Measurements from ENCODE around the gene SLC5A2.
"Not testable (repeated sequence)": the region's sequence is repeated elsewhere in the genome, so short reads cannot be mapped to it uniquely, and the experiment has no call there.

SLC5A2 gene

DNA sequence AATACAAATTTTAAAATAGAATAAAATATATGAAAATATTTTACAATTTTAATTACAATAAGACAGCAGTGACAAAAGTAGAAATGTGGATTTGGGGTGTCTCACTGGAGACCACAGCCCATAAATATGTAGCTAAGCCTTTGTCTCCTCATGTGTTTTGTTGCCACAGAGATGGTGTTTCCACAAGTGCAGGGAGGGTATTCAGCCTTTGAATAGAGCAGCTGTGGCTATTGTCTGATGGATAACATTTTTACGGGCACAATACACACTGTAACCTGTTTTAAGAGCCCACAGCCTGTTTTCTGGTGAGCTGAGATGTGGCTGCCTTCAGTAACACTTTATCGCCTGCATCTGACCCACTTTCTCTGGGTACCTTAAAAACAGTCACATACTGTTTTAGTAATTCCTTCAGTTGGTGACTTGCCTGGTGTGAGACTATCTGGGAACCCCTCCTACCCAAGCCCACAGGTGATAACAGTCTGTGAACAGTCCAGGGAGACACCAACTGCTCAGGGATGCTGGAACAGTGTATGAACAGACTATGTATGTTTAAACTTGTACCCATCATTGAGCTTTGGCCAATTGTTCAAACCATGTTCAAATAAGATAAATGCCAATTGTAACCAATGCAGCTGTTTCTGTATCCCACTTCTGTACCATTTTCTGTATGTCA lies 37.0 kb downstream of the SLC5A2 start (continued):
- TF ChIP-seq, protein P1, sequence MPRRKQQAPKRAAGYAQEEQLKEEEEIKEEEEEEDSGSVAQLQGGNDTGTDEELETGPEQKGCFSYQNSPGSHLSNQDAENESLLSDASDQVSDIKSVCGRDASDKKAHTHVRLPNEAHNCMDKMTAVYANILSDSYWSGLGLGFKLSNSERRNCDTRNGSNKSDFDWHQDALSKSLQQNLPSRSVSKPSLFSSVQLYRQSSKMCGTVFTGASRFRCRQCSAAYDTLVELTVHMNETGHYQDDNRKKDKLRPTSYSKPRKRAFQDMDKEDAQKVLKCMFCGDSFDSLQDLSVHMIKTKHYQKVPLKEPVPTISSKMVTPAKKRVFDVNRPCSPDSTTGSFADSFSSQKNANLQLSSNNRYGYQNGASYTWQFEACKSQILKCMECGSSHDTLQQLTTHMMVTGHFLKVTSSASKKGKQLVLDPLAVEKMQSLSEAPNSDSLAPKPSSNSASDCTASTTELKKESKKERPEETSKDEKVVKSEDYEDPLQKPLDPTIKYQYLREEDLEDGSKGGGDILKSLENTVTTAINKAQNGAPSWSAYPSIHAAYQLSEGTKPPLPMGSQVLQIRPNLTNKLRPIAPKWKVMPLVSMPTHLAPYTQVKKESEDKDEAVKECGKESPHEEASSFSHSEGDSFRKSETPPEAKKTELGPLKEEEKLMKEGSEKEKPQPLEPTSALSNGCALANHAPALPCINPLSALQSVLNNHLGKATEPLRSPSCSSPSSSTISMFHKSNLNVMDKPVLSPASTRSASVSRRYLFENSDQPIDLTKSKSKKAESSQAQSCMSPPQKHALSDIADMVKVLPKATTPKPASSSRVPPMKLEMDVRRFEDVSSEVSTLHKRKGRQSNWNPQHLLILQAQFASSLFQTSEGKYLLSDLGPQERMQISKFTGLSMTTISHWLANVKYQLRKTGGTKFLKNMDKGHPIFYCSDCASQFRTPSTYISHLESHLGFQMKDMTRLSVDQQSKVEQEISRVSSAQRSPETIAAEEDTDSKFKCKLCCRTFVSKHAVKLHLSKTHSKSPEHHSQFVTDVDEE (CRISPR knock-in tag; IDR thresholded peaks at IDR 0.05) = no peak
- no peak for TF ChIP-seq CSDC2 (CRISPR knock-in tag; IDR thresholded peaks at IDR 0.05)

DNA sequence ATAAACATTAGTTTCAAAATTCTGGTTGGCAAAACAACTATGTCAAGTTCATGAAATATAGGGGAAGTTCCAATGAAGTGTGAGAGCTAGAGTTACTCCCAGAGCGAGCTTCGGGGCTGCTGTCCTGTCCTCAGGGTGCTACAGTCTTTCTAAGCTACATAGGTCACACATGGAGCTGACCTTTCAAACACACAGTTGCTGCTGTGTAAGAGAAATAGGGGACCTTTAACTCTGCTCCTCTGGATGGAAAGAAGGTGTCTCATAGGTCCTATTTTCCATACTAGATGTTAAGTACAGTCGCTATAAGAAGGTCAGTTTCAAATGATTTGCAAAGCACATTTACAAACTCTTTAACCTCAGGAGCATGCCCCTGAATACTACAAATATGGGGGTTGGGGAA lies 38.4 kb downstream of the SLC5A2 start:
- ATAC-seq = no peak
- TF ChIP-seq, protein P2, sequence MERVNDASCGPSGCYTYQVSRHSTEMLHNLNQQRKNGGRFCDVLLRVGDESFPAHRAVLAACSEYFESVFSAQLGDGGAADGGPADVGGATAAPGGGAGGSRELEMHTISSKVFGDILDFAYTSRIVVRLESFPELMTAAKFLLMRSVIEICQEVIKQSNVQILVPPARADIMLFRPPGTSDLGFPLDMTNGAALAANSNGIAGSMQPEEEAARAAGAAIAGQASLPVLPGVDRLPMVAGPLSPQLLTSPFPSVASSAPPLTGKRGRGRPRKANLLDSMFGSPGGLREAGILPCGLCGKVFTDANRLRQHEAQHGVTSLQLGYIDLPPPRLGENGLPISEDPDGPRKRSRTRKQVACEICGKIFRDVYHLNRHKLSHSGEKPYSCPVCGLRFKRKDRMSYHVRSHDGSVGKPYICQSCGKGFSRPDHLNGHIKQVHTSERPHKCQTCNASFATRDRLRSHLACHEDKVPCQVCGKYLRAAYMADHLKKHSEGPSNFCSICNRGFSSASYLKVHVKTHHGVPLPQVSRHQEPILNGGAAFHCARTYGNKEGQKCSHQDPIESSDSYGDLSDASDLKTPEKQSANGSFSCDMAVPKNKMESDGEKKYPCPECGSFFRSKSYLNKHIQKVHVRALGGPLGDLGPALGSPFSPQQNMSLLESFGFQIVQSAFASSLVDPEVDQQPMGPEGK (CRISPR knock-in tag; IDR thresholded peaks at IDR 0.05; ENCODE audit: borderline replicate concordance) = no peak
- no peak for TF ChIP-seq ZNF565 (CRISPR knock-in tag; conservative IDR thresholded peaks at IDR 0.05; ENCODE audit: low read depth)
- TF ChIP-seq ZNF8 (CRISPR knock-in tag; IDR thresholded peaks at IDR 0.05) = no peak
- no peak for TF ChIP-seq ESRRG (CRISPR knock-in tag; IDR thresholded peaks at IDR 0.05)
- TF ChIP-seq, protein P1 (CRISPR knock-in tag; IDR thresholded peaks at IDR 0.05) = no peak
- no peak for TF ChIP-seq ZC3H10 (CRISPR knock-in tag; IDR thresholded peaks at IDR 0.05)
- TF ChIP-seq ZFP3 (CRISPR knock-in tag; IDR thresholded peaks at IDR 0.05) = no peak
- no peak for TF ChIP-seq PPARA (CRISPR knock-in tag; IDR thresholded peaks at IDR 0.05; ENCODE audit: borderline replicate concordance)
- no peak for TF ChIP-seq BACH2 (CRISPR knock-in tag; IDR thresholded peaks at IDR 0.05; ENCODE audit: borderline replicate concordance)
- no peak for TF ChIP-seq TCF4 (CRISPR knock-in tag; IDR thresholded peaks at IDR 0.05; ENCODE audit: borderline replicate concordance)
- TF ChIP-seq TOX (CRISPR knock-in tag; IDR thresholded peaks at IDR 0.05; ENCODE audit: borderline replicate concordance) = no peak
- TF ChIP-seq ZNF70 (CRISPR knock-in tag; IDR thresholded peaks at IDR 0.05) = no peak
- TF ChIP-seq, protein P3, sequence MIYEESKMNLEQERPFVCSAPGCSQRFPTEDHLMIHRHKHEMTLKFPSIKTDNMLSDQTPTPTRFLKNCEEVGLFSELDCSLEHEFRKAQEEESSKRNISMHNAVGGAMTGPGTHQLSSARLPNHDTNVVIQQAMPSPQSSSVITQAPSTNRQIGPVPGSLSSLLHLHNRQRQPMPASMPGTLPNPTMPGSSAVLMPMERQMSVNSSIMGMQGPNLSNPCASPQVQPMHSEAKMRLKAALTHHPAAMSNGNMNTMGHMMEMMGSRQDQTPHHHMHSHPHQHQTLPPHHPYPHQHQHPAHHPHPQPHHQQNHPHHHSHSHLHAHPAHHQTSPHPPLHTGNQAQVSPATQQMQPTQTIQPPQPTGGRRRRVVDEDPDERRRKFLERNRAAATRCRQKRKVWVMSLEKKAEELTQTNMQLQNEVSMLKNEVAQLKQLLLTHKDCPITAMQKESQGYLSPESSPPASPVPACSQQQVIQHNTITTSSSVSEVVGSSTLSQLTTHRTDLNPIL (CRISPR knock-in tag; IDR thresholded peaks at IDR 0.05; ENCODE audit: low read depth) = no peak
- TF ChIP-seq CSDC2 (CRISPR knock-in tag; IDR thresholded peaks at IDR 0.05) = no peak
- no peak for TF ChIP-seq ZFP30 (CRISPR knock-in tag; IDR thresholded peaks at IDR 0.05)
- TF ChIP-seq ARNTL (CRISPR knock-in tag; IDR thresholded peaks at IDR 0.05; ENCODE audit: borderline replicate concordance, low read depth) = no peak
- TF ChIP-seq, protein P4, sequence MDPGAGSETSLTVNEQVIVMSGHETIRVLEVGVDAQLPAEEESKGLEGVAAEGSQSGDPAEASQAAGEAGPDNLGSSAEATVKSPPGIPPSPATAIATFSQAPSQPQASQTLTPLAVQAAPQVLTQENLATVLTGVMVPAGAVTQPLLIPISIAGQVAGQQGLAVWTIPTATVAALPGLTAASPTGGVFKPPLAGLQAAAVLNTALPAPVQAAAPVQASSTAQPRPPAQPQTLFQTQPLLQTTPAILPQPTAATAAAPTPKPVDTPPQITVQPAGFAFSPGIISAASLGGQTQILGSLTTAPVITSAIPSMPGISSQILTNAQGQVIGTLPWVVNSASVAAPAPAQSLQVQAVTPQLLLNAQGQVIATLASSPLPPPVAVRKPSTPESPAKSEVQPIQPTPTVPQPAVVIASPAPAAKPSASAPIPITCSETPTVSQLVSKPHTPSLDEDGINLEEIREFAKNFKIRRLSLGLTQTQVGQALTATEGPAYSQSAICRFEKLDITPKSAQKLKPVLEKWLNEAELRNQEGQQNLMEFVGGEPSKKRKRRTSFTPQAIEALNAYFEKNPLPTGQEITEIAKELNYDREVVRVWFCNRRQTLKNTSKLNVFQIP (CRISPR knock-in tag; IDR thresholded peaks at IDR 0.05; ENCODE audit: borderline replicate concordance, low read depth) = no peak
- TF ChIP-seq OSR1 (CRISPR knock-in tag; IDR thresholded peaks at IDR 0.05) = no peak
- TF ChIP-seq ISL1 (CRISPR knock-in tag; IDR thresholded peaks at IDR 0.05) = no peak

DNA sequence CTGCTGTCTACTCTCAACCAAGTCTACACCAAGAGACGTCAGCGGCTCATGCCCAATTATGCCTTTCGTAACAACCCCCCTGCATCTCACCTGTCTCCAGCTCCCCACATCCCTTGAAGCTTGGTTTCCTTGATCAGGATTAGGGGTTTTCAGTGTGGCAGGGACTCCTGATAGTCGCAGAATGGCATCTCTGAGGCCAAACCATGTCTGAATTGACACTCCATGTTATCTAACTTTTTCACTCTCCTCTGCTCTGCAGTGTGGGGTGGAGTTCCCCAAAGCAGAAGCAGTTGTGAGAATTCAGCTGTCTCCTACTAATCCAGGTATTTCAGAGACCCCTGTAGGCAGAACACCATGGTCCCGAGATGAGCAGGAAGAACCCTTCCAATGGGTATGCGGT lies 39.1 kb downstream of the SLC5A2 start:
- TF ChIP-seq TCF4 (CRISPR knock-in tag; IDR thresholded peaks at IDR 0.05; ENCODE audit: borderline replicate concordance) (no peak), ESRRG (CRISPR knock-in tag; IDR thresholded peaks at IDR 0.05) (no peak), ZC3H10 (CRISPR knock-in tag; IDR thresholded peaks at IDR 0.05) (no peak), PPARA (CRISPR knock-in tag; IDR thresholded peaks at IDR 0.05; ENCODE audit: borderline replicate concordance) (no peak), ARNTL (CRISPR knock-in tag; IDR thresholded peaks at IDR 0.05; ENCODE audit: borderline replicate concordance, low read depth) (no peak), ZFP30 (CRISPR knock-in tag; IDR thresholded peaks at IDR 0.05) (no peak), SNAI2 (CRISPR knock-in tag; IDR thresholded peaks at IDR 0.05) (no peak), ISL1 (CRISPR knock-in tag; IDR thresholded peaks at IDR 0.05) (no peak), ZNF565 (CRISPR knock-in tag; conservative IDR thresholded peaks at IDR 0.05; ENCODE audit: low read depth) (no peak)
- TF ChIP-seq, protein P1 (CRISPR knock-in tag; IDR thresholded peaks at IDR 0.05) = no peak
- TF ChIP-seq, protein P3 (CRISPR knock-in tag; IDR thresholded peaks at IDR 0.05; ENCODE audit: low read depth) = no peak
- no peak for ATAC-seq

DNA sequence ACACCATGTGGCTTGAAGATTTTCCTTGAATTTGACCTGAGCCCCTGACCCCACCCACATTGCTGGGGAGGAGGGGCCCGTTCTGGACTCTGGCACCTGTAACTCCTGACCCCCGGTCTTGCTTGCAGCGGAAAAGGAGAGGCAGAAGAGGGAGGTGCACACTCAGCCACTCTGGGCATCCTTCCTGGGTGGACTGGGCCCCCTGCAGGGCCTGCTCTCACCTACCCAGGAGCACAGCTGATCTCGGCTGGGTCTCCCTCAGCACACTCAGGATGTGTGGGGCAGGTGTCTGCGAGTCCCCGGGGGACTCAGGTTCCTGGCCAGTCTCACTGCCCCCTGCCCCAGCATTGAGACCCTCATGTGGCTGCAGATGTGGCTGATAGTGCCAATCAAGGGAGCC lies 40.8 kb downstream of the SLC5A2 start:
- not testable (repeated sequence) for ATAC-seq

Measured in SK-N-SH treated with all-trans-retinoic acid at 6 μM for 48 hours (cell line).